Measurements from ENCODE around the gene GATAD2A.

The GATAD2A gene

DNA sequence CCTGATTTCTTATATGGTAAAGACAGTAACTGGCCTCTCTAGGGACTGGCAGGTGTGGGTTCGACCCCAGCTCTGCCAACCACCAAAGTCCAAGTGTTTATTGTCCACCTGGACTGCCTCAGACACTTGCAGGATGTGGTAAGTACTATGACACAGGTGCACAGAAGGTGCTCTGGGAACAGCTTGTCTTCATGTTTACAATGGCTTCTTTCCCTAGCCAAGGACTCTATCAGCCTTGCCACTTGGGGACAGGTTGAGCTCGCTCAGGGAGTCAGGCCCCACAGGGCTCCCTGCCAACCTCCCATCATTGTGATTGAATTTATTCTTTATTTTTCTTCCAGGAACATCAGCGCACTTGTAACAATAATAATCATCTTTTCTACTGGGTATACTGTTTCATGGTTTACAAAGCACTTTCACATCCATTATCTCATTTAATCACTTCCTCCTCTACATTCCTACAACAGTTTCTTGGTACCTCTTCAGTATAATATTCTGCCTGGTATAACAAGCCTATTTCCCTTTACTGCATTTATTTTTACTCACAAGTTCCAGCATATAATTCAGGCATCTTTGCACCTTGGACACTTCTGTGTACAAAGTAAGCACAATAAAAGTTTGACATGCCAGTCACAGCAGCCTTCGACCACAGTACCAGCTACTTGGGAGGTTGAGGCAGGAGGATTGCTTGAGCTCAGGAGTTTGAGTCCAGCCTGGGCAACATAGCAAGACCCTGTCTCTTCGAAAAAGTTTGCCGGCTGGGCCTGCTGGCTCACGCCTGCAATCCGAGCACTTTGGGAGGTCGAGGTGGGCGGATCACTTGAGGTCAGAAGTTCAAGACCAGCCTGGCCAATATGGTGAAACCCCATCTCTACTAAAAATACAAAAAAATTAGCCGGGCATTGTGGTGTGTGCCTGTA is 24.2 kb upstream of the GATAD2A start:
- H3K4me3 ChIP-seq (ENCODE audit: low read depth, low read length), result no peak overlapping the region
- no peak for TF ChIP-seq CTCF (IDR thresholded peaks at IDR 0.05; ENCODE audit: low read depth, low read length)
- in situ Hi-C loops (cut with HindIII; ENCODE audit: low sequenced_read_pairs), result no loop called here
- DNase-seq (ENCODE audit: low read depth, low spot score), result no peak

GRCh38 chr19:19382118-19382517 is 23.4 kb upstream of the GATAD2A start:
- no peak for TF ChIP-seq CTCF (IDR thresholded peaks at IDR 0.05; ENCODE audit: low read depth, low read length)
- no peak overlapping the region for H3K4me3 ChIP-seq (ENCODE audit: low read depth, low read length)
- no peak for DNase-seq (ENCODE audit: low read depth, low spot score)
- in situ Hi-C loops (cut with HindIII; ENCODE audit: low sequenced_read_pairs), result no loop called here

- H3K4me3 ChIP-seq (ENCODE audit: low read depth, low read length), result peak overlapping the region; percentile 46
- no peak for DNase-seq (ENCODE audit: low read depth, low spot score)
- in situ Hi-C loops (cut with HindIII; ENCODE audit: low sequenced_read_pairs), result no loop called here
- TF ChIP-seq CTCF (IDR thresholded peaks at IDR 0.05; ENCODE audit: low read depth, low read length), result no peak
Observed at GRCh38 chr19:19384486-19384885, 21.0 kb upstream of the GATAD2A start.

DNA sequence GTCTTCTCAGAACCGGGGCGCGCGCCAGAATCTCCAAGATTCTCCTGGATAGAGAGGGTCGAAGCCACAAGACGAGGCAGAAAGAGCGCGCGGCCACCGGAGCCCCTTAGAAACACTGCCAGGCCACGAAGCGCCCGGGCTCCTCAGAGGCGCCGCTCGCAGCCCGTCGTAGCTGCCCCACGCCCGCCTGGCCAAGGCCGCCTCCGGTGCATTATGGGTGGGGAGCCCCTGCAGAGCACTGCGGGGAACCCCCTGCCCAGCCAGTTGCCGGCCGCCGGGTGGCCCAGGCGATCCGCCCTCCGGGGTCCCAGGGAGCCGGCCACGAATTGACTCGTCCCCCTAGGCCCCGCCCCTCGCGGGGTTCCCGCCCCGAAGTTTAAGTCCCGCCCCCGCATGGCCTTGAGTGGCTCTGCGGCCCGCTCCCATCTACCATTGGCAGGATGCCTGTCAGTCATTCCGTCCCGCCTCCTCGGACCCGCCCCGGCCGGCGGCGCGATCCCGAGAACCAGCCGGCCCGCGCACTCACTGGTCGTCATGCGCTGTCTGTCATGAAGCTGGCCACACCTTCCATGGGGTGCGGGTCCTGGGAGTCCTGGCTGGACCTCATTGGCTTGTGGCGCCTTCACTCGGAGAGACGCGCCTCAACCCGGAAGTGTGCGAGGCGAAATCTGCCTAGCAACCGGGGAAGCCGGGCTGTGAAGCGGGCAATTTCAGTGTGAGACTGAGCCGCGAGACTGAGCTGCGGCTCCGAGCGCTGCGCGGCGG is 20.2 kb upstream of the GATAD2A start:
- peak overlapping the region; percentile 81 for H3K4me3 ChIP-seq (ENCODE audit: low read depth, low read length)
- no peak for TF ChIP-seq CTCF (IDR thresholded peaks at IDR 0.05; ENCODE audit: low read depth, low read length)
- peak; percentile 100 for DNase-seq (ENCODE audit: low read depth, low spot score)
- in situ Hi-C loops (cut with HindIII; ENCODE audit: low sequenced_read_pairs), result no loop called here

DNA sequence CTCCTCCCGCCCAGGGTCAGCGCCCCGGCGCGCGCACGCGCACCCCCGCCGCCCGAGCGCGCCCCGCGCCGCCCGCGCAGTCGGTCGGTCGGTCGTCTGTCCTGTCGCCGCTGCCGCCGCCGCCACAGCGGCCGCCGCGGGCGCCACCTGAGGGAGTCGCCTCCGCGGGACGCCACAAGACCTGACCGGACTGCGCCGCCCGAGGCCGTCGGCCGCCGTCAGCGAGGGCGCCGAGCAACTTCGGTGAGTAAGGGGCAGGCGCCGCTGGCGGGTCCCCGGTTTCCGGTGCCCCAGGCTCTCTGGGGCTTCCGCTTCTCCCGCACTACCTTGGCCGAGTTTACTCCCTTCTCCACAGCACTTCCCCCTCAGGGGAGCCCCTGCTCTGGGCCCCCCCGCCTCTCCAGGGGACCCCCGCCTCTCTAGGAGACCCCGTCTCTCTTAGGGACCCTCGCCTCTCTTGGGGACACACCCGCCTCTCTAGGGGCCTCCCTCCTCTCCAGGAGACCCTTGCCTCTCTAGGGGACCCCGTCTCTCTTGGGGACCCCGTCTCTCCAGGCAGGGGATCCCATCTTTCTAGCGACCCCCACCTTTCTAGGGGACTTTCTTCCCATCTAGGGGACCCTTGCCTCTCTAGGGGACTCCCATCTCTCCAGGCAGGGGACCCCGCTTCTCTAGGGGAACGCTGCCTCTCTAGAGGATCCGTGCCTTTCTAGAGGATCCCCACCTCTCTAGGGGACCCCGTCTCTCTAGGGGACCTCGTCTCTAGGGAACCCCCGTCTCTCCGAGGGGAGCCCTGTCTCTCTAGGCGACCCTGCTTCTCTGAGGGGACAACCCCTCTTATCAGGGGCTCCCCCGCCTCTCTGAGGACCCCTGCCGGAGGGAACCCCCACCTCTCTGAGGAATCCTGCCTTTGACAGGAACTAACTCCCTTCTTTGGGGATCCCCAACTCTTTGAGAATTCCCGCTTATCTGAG is 19.3 kb upstream of the GATAD2A start:
- H3K4me3 ChIP-seq (ENCODE audit: low read depth, low read length), result peak overlapping the region; percentile 81
- peak; percentile 33 for TF ChIP-seq CTCF (IDR thresholded peaks at IDR 0.05; ENCODE audit: low read depth, low read length)
- no peak for DNase-seq (ENCODE audit: low read depth, low spot score)
- in situ Hi-C loops (cut with HindIII; ENCODE audit: low sequenced_read_pairs), result no loop called here

DNA sequence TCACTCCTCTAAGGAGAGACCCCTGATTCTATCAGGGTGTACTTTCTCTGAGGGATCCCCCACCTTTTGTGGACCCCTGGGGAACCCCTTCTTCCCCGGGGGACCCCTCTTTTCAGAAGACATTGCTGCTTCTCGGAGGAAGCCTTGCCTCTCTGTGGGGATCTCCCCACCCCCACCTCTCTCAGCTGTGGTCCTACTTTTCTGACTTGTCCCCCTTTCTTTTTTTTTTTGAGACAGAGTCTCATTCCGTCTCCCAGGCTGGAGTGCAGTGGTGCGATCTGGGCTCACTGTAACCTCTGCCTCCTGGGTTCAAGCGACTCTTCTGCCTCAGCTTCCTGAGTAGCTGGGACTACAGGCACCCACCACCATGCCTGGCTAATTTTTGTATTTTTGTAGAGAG is 18.4 kb upstream of the GATAD2A start:
- DNase-seq (ENCODE audit: low read depth, low spot score), result no peak
- TF ChIP-seq CTCF (IDR thresholded peaks at IDR 0.05; ENCODE audit: low read depth, low read length), result no peak
- in situ Hi-C loops (cut with HindIII; ENCODE audit: low sequenced_read_pairs), result no loop called here
- H3K4me3 ChIP-seq (ENCODE audit: low read depth, low read length), result peak overlapping the region; percentile 81
